GM20431 (cell line): Measurements from ENCODE around the gene MYLK4.

Experiments
- in situ Hi-C: fragments of 300-500 bp; cut with MseI, MboI; formaldehyde crosslinking; loops from one replicate; pipeline ENCODE4 v1.15.0; 2020; ENCODE audit warnings: low sequenced_read_pairs; ENCODE audit not compliant: unreplicated experiment

The MYLK4 gene

DNA sequence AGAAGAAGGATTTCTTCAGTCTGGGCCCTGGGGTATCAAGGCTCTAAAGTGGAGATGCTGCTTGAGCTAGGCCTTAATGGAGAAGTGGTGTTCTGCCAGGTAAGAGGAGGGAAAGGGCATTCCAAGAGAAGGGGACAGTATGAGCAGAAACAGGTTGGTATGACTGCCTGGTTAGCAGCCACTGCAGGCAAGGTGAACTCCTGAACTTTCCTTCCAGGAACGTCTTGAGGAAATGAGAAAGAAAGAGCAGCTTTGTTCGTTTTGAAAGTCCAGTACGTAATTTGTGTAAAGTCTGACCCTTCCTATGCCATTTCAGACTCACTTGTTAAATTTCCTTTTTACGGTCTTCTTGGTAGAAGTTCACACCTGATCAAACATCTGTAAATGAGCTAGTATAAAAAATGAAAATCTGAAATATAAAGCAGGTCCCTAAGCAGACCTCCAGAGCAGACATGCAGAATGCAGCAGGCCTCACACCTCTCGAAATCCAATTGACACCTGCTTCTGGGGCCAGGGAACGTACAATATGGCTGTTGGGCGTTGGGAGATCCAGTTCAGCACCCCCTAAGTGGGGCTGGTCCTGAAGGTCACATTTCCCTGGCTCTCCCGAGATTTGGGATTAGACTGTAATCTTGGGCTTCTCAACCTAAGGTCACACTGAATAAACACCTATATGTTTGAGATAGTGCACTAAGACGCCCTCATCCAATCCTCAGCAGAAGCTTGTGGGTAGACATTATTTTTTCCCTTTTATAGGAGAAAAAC, 33.6 kb downstream of the MYLK4 start:
- in situ Hi-C loops: no loop called here

DNA sequence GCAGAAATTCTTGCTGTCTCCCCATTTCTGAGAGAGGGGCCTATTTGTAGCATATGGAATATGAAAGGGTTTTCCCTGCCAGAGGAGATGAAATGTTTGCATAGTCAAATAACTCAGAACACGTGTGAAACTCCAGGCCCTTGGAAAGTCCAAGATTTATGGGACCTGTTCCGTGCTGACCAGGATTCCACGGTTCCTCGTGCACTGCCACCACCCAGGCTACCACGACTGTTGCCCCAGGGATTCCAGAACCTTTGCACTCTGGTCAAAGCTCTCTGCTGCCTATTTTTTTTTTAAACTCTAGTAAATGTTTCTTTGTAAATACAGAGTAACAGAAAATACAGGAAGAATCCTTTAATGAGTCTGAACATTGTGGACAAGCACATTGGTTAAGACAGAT, 35.0 kb downstream of the MYLK4 start:
- in situ Hi-C loops: no loop called here

DNA sequence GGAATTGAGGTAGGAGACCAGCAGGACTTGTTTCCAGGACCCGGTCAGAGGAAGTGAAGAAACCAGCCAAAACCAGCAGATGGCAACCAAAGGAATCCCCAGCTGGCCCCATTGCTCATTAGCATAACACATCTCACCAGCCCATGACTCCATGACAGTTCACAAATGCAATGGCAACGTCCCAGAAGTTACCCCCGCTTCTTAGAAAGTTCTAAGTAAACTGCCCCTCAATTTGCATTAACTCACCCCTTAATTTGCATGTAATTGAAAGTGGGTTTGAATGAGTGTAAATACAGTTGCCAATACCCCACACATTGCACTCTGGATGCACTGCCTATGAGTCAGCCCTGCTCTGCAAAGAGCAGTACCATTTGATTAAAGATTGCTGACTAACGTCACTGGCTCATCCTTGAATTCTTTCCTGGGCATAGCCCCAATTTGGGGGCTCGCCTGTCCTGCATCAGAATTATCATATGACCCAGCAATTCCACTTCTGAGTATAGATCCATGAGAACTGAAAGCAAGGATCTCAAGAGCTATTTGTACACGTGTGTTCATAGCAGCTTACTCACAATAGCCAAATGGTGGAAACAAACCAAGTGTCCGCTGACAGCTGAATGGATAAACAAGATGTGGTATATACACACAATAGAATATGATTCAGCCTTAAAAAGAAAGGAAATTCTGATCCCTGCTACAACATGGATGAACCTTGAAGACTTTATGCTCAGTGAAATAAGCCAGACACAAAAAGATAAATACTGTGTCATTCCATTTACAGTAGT, 36.4 kb downstream of the MYLK4 start:
- in situ Hi-C loops: no loop called here

DNA sequence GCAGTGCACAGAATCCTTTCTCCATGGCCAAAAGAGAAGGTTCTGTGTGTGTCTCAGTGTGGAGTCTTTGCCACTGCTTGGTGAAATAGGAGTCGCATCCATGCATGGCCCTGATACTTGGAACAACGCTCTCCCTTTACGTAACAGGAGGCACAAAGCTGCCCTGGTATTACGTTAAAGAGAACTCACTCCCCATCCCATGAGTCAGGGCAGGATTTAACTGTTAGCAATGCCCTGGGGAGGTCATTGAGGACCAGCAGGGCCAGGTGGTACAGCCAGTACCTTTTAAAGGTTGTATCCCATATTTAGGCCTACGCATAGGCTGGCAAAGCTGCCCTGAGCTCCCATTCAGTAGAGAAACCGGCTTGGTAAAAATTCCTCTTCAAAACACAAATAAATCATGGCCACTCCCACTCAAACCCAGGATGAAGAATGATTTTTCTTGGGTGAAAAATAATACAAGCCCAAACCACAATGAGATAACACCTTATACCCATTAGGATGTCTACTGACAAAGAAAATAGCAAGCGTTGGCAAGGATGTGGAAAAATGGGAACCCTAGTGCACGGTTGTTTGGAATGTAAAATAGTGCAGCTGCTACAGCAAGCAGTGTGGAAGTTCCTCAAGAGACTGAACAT, 37.1 kb downstream of the MYLK4 start:
- in situ Hi-C loops: no loop called here

DNA sequence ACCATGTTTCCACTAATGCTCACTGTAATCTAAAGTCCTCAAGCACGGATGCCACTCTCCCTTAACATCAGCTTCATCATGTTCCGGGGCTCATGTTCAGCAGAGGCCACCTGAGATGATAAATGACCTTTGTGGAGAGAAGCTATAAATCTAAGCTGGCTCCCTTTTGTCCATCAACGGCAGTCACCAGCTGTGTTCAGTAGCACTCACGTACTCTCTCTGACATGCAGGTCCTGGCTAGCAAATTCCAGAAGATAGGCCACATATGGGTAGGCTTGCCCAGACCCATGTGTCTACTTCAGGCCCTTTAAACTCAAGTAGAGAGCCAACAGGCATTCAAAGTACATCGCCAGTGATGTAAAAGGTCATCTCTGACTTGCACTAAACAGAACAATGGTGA, 38.6 kb downstream of the MYLK4 start:
- in situ Hi-C loops: no loop called here

DNA sequence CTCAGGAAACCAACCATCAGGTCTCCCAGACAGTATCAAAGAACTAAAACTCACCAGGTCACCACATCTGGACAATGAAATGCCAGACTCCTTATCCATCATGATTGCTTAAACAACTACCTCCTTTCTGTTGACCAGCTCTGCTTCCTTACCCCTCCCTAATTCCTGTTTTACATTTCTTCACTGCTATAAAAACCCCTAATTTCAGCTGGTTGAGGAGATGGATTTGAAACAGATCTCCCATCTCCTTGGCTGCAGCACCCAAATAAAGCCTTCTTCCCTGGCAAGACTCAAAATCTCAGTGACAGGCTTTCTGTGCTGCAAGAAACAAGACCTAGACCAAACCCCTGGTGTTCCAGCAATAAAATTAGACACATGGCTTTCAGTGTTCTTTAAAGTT, 40.3 kb downstream of the MYLK4 start:
- in situ Hi-C loops: no loop called here

DNA sequence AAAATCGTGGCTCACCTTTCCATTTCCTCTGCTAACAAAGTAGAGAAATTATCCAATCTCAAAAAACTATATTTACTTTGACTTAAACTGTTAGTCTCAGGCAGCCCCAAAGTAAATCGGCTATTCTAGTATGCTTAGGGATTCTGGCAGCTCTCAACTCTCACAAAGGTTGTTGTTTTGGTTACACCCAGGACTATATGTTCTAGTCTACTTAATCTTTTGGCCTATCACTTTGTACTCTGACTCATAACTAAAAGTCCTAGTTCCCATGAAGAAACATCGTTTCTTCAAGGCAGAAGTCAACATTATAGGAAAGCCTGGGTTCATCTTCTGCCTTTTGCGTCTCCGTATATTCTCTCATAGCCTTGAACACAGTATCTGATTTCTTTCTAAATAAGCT, 42.3 kb downstream of the MYLK4 start:
- in situ Hi-C loops: no loop called here

DNA sequence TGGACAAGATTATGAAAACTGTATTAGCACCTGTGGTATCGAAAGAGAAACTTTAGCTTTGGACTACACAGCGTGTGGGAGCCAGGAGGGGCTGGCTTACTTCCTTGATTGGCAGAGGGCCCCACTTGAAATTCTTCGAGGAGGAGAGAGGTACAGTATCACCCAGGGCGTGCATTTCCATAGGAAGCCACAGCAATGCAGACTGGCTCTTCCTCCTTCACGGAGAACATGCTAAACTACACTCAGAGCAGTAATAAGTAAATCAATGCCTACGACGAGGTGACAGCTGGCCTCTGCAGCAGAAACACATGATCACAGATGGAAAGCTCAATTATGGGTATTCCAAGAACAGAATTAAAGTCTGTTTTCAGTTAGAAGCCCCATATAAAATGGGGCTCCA, 44.2 kb downstream of the MYLK4 start:
- in situ Hi-C loops: no loop called here

DNA sequence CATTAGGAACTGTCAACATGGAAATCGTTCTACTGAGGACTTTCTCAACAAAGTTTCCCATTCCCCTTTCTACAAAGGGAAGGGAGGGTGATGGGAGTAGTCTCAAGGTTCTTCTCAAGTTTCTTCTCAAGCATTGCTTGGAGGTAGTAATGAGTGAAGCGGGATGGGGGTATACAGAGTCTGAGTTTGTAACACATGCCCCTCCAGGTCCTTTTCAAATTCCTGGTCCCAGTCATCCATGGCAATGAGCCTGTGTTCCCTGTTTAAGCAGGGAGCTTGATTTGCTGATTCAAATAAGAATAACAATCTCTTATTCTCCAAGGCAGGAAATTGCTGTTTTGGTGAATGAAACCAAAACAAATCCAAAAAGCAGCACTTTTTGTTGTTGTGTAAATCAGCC, 45.5 kb downstream of the MYLK4 start:
- in situ Hi-C loops: no loop called here

DNA sequence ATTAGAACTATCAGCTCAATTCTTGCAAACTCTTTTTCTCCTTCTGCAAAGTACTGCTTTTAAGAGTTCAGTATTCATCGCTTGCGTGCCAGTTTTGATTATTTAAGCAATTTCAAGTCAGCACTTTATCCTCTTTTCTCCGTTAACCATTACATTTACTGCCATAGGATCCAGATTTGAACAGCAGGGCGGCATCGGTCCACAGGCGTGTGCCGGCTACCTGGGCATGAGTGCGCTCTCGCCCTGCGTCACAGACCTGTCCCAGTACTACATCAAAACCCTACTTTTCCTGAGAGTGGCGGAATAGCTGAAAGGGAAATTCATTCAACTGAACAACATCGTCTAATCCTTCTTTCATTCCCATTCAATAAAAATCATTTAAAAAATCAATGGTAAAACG, 53.4 kb downstream of the MYLK4 start:
- in situ Hi-C loops: no loop called here

DNA sequence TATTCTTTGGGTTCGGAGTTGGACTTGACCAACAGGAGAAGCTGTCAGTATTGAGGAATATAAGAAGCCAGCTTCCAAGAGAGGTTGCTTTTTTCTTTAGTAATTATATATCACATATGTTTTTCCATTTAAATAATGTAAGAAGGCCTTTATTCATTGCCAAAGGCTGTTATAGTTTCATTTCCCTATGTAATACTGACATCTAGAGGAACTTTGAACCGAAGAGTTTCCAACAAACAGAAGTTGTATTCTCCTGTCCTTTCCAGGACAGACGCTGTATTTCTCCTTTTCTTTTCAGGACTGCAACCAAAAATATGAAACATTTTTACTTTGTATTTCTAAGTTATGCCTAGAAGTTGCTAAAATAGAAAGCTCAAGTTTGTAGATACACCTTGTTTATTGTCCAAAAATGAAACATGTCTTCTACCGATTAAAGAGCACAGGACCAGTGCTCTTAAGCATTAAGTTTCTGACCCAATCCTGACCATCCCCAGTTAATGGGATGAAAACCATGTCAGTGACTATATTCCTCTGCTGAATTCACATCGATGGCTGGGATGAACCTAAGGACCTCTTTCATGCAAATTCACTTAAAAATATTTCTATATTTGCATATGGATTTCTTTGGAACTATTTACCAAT, 55.1 kb downstream of the MYLK4 start:
- in situ Hi-C loops: no loop called here

DNA sequence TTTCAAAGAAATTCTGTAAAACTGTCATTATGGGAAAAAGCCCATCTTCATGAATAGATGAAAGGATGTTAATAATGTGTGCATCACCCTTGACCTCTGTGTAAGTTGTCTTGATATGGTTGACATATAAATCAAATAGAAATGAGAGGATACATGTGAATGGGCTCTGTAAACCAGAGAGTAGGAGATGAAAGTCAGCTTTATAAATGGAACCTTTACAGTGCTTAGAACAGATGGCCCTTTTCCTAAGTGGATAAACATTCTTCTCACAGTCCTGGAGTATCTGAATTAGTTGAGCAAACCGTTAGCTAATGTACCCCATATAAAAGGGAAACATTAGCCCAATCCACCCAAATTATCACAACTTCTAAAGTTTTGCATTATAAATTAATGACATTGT, 57.5 kb downstream of the MYLK4 start:
- in situ Hi-C loops: no loop called here

DNA sequence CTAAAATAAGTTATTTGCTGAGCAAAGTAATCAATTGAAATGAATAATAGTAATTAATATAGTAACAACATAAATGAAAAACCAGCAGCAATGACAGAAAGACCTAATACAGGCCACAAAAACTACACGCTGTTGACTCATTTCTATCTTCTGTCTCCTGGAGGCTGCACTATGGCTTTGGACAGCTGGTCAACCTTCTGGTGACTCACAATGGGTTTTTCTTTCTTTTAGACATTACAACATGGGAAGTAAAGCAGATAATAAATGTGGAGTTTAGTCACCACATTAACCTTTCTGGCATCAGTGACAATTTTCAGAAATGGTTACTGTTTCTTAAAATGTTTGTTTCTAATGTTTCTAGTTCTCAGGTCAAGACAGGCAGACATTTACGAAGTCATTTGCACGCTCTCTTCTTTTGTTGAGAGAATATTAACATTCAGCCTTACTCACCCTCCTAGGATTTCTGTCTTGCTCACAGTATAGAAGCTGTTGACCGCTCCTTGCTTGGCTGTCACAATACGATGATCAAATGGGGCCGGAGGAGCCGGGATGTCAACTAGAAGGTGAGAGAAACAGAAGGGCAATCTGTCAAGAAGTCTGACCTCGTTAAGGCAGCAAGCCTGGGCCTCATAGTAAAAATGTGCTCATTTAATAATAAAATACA, 62.2 kb downstream of the MYLK4 start:
- in situ Hi-C loops: no loop called here

DNA sequence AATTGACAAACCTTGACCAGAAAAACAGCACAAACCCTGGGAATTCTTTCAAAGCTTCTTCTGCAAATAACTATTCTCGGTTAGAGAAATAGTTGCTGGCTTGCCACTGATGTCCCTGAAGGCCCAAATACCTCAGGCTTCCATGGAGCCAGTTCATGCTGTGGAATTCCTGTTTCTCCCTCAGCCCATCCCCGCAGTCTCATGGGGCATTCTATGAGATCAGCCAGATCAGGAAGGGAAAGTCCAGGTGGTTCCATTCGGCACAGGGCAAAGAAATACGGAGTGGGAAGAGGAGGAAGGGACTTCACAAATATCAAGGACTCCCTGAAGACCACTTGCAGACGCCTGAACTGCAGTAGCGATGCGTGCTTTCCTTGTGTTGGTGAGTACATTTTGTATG, 63.3 kb downstream of the MYLK4 start:
- in situ Hi-C loops: no loop called here

DNA sequence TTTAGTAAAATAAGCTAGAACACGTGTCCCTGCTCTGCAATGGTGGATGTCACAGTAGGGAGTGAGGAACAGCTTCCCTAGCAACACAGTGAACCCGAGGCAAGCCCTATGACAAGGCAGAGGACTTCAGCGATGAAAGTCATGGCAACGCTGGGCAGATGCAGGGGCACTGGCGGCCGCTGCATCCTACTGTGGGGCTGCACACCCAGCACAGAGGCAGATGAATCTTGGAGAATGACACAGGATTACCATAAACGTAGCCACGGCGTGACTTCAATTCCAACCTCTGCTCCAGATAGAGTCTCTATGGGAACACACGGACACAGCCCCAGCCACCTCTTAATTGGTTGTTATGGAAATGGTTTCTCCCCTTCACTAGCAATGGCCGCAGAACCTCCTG, 64.2 kb downstream of the MYLK4 start:
- in situ Hi-C loops: no loop called here

DNA sequence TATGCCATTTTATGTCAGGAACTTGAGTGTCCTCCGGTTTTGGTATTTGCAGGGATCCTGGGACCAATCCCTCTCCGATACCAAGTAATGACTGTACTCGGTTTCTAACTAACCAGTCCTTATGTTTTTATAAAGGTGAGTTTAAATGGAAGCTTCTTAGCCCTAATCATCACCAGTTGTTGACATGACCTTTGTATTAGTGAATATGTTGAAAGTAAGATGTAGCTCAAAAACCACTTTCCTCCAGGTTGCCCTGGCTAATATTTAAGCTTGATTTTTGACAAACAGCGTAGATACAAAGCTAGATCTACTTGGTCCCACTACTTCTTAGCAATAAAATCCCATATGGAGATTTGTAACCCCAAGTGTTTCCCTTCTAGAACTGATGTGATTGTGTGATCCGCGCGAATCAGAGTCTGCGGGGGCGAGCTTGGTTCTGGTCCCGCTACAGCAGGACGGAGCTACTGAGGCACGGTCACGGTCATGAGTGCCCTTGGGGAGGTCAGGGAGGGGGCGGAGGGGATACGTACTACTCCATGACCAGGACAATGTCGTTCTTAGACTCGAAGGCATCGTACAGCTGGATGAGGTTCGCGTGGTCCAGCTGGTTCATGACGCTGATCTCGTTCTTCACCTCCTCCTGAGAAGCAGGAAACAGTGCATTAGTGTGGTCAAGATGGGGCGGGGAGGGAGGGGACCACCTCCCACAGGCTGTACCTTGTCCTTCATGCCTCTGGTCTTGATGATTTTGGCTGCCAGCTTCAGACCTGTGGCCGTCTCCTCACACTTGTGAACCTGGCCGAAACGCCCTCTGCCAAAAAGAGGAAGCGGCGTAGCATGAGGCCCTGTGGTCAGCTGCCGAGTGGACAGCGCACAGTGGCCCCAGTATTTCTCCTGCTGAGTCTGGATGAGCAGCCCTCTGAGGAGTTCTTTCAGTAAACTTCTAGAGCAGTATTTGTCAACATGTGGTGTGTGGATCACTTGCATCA, 65.7 kb downstream of the MYLK4 start:
- in situ Hi-C loops: no loop called here

DNA sequence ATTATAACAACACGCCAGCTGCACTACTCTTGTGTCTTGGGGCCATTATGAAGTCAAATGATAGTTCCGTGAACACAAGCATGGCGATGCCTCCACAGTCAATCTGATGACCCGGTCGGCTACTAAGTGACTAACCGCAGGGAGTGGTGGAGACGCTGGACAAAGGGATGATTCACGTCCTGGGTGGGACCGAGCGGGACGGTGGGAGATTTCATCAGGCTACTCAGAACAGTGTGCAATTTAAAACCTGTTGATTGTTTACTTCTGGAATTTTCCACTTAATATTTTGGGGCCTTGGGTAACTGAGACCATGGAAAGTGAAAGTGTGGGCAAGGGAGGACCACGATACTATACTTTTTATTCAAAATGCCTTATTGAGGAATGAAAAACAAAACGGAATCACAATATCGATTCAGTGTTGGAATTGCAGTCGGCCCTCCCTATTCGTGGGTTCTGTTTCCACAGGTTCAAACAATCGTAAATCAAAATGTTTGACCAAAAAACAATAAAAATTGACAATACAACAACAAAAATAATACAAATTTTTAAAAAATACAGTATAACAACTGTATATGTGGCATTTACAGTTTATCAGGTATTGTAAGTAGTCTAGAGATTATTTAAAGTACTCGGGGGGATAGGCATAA, 66.5 kb downstream of the MYLK4 start:
- in situ Hi-C loops: no loop called here

DNA sequence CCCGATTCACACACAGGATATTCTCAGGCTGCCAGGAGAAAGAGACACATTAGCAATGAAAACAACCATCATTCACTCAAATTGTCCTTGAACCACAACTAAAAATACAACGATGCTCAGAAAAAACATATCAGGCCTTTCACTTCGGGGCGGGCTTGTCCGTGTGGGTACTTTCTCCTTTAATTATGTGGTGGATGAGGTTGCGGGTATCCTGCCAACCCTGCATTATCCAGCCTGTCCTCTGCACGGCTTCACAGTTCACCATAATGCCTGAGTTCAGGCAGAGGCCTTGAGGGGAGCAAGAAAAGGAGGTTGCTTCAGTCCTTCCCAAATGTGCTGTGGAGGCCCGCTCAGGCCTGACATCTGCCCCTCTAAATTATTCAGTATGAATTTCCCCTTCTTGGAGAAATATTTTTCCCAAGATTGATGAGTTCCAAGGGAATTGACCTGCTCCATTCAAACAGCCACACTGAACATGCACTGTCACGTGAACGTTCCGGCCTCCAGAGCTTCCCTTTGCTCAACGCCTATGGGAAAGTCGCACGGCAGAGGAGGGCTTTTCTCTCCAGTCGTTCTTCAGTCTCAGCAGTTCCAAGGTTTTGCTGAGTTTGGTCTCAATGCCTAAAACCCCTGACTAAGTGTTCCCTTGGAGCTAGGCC, 70.3 kb downstream of the MYLK4 start:
- in situ Hi-C loops: no loop called here
